Kidney (tissue), 14 donors: ENCODE measurements around the gene APBB2. TPM values are rescaled to one million over a fixed set of nuclear protein-coding genes. Genes with fewer than 3 reads are reported as not detected.

Experiments used
- DNase-seq, 5 donors: peaks; one replicate each; pipeline ENCODE4 v3.0.0-alpha.2; 2013 to 2020
- FAIRE-seq: peaks from 2 replicates; lab custom pipeline; 2012; peaks lifted over from hg19 to GRCh38; lab: Jason Lieb, UNC
- H3K27ac ChIP-seq, 2 donors: one replicate each; pipeline ENCODE4 v1.7.0; 2013; ENCODE audit warnings: low read depth in 2 of 2, low read length in 2 of 2, inconsistent platforms in 1 of 2
- H3K27me3 ChIP-seq: one replicate; pipeline ENCODE4 v1.7.1; 2013; ENCODE audit warnings: low read length, inconsistent platforms; ENCODE audit not compliant: control insufficient read depth, insufficient read depth
- H3K36me3 ChIP-seq, 3 donors: one replicate each; pipeline versions ENCODE4 v1.7.0 to v1.7.1; 2013; ENCODE audit warnings: low read length in 3 of 3, control low read depth in 1 of 3, inconsistent platforms in 1 of 3; ENCODE audit not compliant: insufficient read depth in 3 of 3, control insufficient read depth in 2 of 3
- H3K4me1 ChIP-seq, 3 donors: one replicate each; pipeline versions ENCODE4 v1.7.0 to v1.7.1; 2013; ENCODE audit warnings: low read length in 3 of 3, inconsistent platforms in 1 of 3, low read depth in 1 of 3; ENCODE audit not compliant: control insufficient read depth in 2 of 3, insufficient read depth in 2 of 3
- H3K4me3 ChIP-seq, 3 donors: one replicate each; pipeline versions ENCODE4 v1.7.0 to v1.8.1; 2013; ENCODE audit warnings: low read length in 3 of 3, control low read depth in 1 of 3, inconsistent platforms in 1 of 3
- H3K9ac ChIP-seq, 3 donors: one replicate each; pipeline versions ENCODE4 v1.7.0 to v1.7.1; 2013; ENCODE audit warnings: low read length in 3 of 3, control low read depth in 1 of 3, inconsistent platforms in 1 of 3
- H3K9me3 ChIP-seq, 3 donors: one replicate each; pipeline versions ENCODE4 v1.7.0 to v1.7.1; 2013; ENCODE audit warnings: low read length in 3 of 3, control low read depth in 1 of 3, inconsistent platforms in 1 of 3; ENCODE audit not compliant: control insufficient read depth in 2 of 3, insufficient read depth in 1 of 3
- CTCF ChIP-seq: IDR thresholded peaks from 3 replicates; pipeline ENCODE4 v1.5.1; 2012; ENCODE audit warnings: mild to moderate bottlenecking, moderate library complexity, borderline replicate concordance; ENCODE audit not compliant: insufficient read depth; ENCODE audit errors: extremely low read depth
- intact Hi-C: fragments of 100-400 bp; cut with DNase I; formaldehyde crosslinking; loops from one replicate; pipeline ENCODE4 v1.11.1; 2022
- polyA plus RNA-seq: library from polyadenylated mRNA; stranded (reverse); fragments of 350-450 nt; fragmentation: Illumina TruSeq; extraction: RNeasy Lipid Tissue Mini Kit (QIAGEN cat#74804); gene quantifications from one replicate; pipeline ENCODE4 v1.2.3, GENCODE V29; 2014; ENCODE audit warnings: low read depth, low replicate concordance; ENCODE audit not compliant: insufficient read depth
- total RNA-seq: library from RNA; stranded (reverse); fragmentation: NEBNext Ultra II Directional; extraction: Animal tissue kit (Norgen Biotek cat#: 25700); gene quantifications from one replicate; pipeline ENCODE4 v1.2.1, GENCODE V29; 2021
- donor health status: control.
- donor health status: control.
- donor health status: control.
- donor health status: control.
- donor health status: control.
- donor health status: DM: yes; HTN: yes; CAD: no.
- donor health status: Normal renal cell carcinoma (clear cell type).

Gene APBB2
- total and polyA plus RNA-seq, 2 donors from 2014 or later: 13.4 to 65.6 TPM

DNA sequence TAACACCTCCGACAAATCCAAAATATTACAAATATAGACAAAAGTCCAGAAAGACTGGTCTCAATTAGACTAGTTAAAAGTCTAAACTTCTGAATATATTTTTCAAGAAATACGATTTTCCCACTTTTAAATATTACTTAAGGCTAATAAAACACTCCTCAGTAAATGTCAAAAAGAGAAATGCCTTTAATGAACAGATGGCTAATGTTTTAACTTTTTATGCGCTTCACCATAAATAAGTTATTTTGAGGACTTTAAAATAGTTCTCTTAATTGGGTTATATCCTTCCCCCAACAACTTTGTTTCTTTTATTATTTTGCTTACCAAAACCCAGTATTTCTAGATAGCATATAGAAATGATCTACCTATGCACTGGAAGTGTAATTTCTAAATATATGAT, 201.4 kb downstream of the APBB2 start:
- H3K9ac ChIP-seq: no peak overlapping the region
- TF ChIP-seq CTCF: no peak
- H3K36me3 ChIP-seq: no peaks in the 10 kb centered on the region
- H3K4me3 ChIP-seq: no peak overlapping the region
- H3K9me3 ChIP-seq: no peaks in the 10 kb centered on the region
- FAIRE-seq (no peak), DNase-seq (peak in 1 of 5 donors; percentile 53)
- no peak overlapping the region for H3K27ac ChIP-seq
- H3K4me1 ChIP-seq: peaks cover 0 to 4% (median 4%) of the 10 kb centered on the region in 3 donors
- no peaks in the 10 kb centered on the region for H3K27me3 ChIP-seq
- intact Hi-C loops: no loop called here

DNA sequence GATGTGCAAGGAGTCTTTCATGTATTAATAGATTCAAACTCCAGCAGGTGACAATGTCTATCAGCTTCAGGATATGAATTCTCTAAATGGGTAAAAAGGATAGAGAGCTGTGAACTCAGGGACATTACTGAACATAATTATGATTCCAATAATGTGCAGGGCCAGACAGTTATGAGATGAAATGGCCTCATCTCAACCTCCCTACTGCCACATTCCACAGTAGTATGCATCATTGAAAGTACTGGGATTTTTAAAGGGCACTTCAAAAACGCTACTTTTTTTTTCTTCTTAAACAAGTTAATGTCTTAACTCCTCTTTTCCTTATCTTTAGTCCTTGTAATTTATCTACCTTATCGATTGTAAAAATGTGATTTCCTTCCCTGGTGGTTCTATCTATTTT, 202.0 kb downstream of the APBB2 start:
- H3K9me3 ChIP-seq: no peaks in the 10 kb centered on the region
- DNase-seq (no peak), FAIRE-seq (no peak)

GRCh38 chr4:41009411-41009810, 204.9 kb downstream of the APBB2 start:
- no peaks in the 10 kb centered on the region for H3K27me3 ChIP-seq
- no peak for TF ChIP-seq CTCF
- no peak for DNase-seq
- H3K4me3 ChIP-seq: no peak overlapping the region
- no peak overlapping the region for H3K27ac ChIP-seq
- FAIRE-seq: no peak
- intact Hi-C loops: no loop called here
- H3K9ac ChIP-seq: no peak overlapping the region
- H3K36me3 ChIP-seq: no peaks in the 10 kb centered on the region
- peaks cover 0 to 4% (median 4%) of the 10 kb centered on the region in 3 donors for H3K4me1 ChIP-seq
- no peaks in the 10 kb centered on the region for H3K9me3 ChIP-seq

More for the DNA sequence above, 202.0 kb downstream of the APBB2 start:
- H3K9ac ChIP-seq: no peak overlapping the region
- H3K4me1 ChIP-seq: peaks cover 0 to 4% (median 4%) of the 10 kb centered on the region in 3 donors
- H3K27me3 ChIP-seq: no peaks in the 10 kb centered on the region
- no peak for TF ChIP-seq CTCF
- H3K4me3 ChIP-seq: no peak overlapping the region
- no peak overlapping the region for H3K27ac ChIP-seq
- H3K36me3 ChIP-seq: no peaks in the 10 kb centered on the region
- intact Hi-C loops: no loop called here

DNA sequence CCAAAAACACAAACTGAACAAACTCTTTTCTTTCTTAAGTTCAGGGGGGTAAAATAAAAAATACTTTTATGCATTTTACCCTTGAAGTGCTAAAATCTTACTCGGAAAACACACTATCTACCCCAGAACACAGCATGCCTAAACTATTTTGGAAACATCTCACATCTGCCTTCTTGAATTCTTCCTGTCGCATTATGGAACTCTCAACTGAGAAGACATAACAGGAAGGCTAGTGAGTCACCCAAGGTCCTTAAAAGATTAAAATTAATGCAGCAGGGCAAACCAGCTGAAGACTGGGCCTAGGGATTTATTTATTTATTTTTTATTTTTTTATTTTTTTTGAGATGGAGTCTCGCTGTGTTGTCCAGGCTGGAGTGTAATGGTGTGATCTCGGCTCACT, 208.2 kb downstream of the APBB2 start:
- Histone ChIP-seq H3K4me3 (no peak overlapping the region), H3K36me3 (no peaks in the 10 kb centered on the region), H3K27ac (no peak overlapping the region), H3K9me3 (no peaks in the 10 kb centered on the region), H3K27me3 (no peaks in the 10 kb centered on the region), H3K9ac (no peak overlapping the region), H3K4me1 (no peaks in the 10 kb centered on the region)
- DNase-seq (no peak), FAIRE-seq (no peak)
- intact Hi-C loops: no loop called here
- no peak for TF ChIP-seq CTCF
